HUES48 (cell line): ENCODE results near the gene ADSS1.

Source experiments
- H3K27ac ChIP-seq: one replicate; pipeline ENCODE4 v1.7.0; 2013; ENCODE audit warnings: low read depth, low read length, inconsistent platforms
- H3K27me3 ChIP-seq: 2 replicates; pipeline ENCODE4 v1.6.1; 2013; ENCODE audit warnings: mild to moderate bottlenecking, low read length; ENCODE audit not compliant: control insufficient read depth, insufficient read depth
- H3K36me3 ChIP-seq: 2 replicates; pipeline ENCODE4 v1.6.1; 2013; ENCODE audit warnings: low read length; ENCODE audit not compliant: control insufficient read depth, insufficient read depth
- H3K4me1 ChIP-seq: 2 replicates; pipeline ENCODE4 v1.6.1; 2013; ENCODE audit warnings: mild to moderate bottlenecking, low read length; ENCODE audit not compliant: control insufficient read depth, insufficient read depth
- H3K4me3 ChIP-seq: 2 replicates; pipeline ENCODE4 v1.5.1; 2013; ENCODE audit warnings: mild to moderate bottlenecking, low read depth, low read length
- H3K9ac ChIP-seq: 2 replicates; pipeline ENCODE4 v1.6.1; 2013; ENCODE audit warnings: mild to moderate bottlenecking, low read depth, low read length, moderate library complexity
- H3K9me3 ChIP-seq: 2 replicates; pipeline ENCODE4 v1.6.1; 2013; ENCODE audit warnings: low read length; ENCODE audit not compliant: control insufficient read depth, insufficient read depth

ADSS1 gene

DNA sequence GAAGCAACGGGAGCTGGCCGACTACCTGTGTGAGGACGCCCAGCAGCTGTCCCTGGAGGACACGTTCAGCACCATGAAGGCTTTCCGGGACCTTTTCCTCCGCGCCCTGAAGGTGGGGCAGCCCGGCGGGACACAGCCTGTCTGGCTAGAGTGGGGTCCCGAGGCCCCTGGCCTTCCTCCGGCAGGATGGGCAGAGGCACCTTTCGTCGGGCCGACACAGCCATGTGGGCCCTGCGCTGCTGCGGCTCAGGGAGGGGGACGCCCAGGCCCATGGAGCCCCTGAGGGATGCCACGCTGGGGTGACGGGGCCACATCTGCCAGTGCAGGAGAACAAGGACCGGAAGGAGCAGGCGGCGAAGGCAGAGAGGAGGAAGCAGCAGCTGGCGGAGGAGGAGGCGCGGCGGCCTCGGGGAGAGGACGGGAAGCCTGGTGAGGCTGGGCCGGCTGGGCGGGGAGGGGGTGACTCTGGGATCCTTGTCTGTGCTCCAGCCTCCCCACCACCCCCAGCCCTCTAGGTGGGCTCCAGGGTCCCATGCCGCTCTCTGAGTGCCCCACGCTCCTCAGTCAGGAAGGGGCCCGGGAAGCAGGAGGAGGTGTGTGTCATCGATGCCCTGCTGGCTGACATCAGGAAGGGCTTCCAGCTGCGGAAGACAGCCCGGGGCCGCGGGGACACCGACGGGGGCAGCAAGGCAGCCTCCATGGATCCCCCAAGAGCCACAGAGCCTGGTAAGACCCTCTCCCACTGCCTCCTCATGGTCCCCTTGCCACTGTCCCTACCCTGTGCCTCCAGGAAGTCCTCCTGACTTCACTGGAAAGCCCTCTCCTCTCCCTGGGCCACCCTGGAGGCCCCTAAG lies 10.9 kb upstream of the ADSS1 start:
- Histone ChIP-seq H3K9ac (no peak overlapping the region), H3K27me3 (no peaks in the 10 kb centered on the region), H3K36me3 (peaks cover 49% of the 10 kb centered on the region)

DNA sequence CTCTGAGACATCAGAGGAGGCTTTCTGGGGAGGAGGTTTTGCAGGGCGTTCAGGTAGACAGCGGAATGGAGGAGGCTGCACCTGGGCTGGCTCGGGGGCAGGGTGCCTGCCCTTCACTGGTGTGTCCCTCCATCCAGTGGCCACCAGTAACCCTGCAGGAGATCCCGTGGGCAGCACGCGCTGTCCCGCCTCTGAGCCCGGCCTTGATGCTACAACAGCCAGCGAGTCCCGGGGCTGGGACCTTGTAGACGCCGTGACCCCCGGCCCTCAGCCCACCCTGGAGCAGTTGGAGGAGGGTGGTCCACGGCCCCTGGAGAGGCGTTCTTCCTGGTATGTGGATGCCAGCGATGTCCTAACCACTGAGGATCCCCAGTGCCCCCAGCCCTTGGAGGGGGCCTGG lies 10.0 kb upstream of the ADSS1 start:
- no peaks in the 10 kb centered on the region for H3K9me3 ChIP-seq
- H3K27me3 ChIP-seq, result no peaks in the 10 kb centered on the region
- no peaks in the 10 kb centered on the region for H3K4me1 ChIP-seq
- peaks cover 49% of the 10 kb centered on the region for H3K36me3 ChIP-seq
- H3K4me3 ChIP-seq, result no peak overlapping the region
- no peak overlapping the region for H3K9ac ChIP-seq
- no peak overlapping the region for H3K27ac ChIP-seq

More for the DNA sequence above, 10.9 kb upstream of the ADSS1 start:
- no peaks in the 10 kb centered on the region for H3K4me1 ChIP-seq
- H3K4me3 ChIP-seq, result no peak overlapping the region
- H3K9me3 ChIP-seq, result no peaks in the 10 kb centered on the region
- no peak overlapping the region for H3K27ac ChIP-seq

DNA sequence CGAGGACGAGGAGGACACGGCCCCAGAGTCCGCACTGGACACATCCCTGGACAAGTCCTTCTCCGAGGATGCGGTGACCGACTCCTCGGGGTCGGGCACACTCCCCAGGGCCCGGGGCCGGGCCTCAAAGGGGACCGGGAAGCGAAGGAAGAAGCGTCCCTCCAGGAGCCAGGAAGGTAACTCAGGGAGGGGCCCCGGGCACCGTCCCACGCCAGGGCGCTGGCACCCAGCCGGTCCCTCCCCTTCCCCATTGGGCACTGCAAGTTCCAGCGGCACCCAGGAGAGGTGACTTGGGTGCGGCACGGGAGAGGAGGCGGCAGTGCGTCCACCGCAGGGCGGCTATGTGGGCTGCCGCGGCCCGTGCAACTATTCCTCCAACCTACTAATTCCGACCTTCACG lies 9.3 kb upstream of the ADSS1 start:
- Histone ChIP-seq H3K9ac (no peak overlapping the region), H3K27me3 (no peaks in the 10 kb centered on the region), H3K9me3 (no peaks in the 10 kb centered on the region), H3K27ac (no peak overlapping the region), H3K4me1 (no peaks in the 10 kb centered on the region), H3K4me3 (no peak overlapping the region), H3K36me3 (peaks cover 49% of the 10 kb centered on the region)

DNA sequence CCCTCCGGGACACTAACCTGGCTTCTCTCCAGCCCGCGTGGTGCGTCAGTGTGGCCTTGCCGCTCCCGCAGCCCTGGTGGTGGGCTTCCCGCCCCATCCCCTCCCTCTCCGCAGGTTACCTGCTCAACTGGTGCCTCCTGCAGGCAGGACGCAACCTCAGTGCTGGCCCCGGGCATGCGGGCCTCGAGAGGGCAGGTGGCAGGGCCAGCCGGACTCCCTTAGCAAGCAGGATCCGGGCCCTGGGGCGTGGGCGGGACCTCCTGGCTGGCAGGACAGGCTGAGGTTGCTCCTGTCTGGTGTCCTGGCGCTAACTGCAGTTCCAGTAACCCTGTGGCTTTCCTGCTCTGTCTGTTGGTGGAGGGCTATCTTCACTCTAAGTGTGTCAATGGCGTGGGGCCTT lies 8.6 kb upstream of the ADSS1 start:
- Histone ChIP-seq H3K4me1 (no peaks in the 10 kb centered on the region), H3K36me3 (peaks cover 46% of the 10 kb centered on the region), H3K27ac (no peak overlapping the region)

DNA sequence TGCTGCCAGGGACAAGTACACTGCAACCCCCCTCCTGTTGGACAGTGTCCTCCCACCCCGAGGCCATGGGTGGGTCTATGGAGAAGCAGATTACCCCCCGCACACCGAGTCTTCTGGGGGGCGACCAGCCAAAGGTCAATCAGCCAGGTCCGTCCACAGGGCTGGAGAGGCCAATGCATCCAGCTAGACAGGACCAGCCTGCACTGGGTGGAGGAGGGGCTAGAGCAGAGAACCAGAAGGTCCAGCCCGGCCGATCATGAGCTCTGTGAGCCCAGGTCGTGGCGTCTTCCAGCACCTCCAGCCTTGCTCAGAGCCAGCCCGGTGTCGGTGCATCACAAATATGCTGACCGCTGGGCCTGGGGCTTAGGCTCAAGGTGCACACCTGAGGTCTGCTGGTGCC lies 8.2 kb upstream of the ADSS1 start:
- H3K36me3 ChIP-seq, result peaks cover 42% of the 10 kb centered on the region
- H3K27ac ChIP-seq, result no peak overlapping the region
- no peak overlapping the region for H3K4me3 ChIP-seq
- H3K4me1 ChIP-seq, result no peaks in the 10 kb centered on the region
- H3K9ac ChIP-seq, result no peak overlapping the region
- no peaks in the 10 kb centered on the region for H3K27me3 ChIP-seq
- H3K9me3 ChIP-seq, result no peaks in the 10 kb centered on the region

More for the DNA sequence above, 8.6 kb upstream of the ADSS1 start:
- Histone ChIP-seq H3K4me3 (no peak overlapping the region), H3K9ac (no peak overlapping the region), H3K27me3 (no peaks in the 10 kb centered on the region), H3K9me3 (no peaks in the 10 kb centered on the region)

DNA sequence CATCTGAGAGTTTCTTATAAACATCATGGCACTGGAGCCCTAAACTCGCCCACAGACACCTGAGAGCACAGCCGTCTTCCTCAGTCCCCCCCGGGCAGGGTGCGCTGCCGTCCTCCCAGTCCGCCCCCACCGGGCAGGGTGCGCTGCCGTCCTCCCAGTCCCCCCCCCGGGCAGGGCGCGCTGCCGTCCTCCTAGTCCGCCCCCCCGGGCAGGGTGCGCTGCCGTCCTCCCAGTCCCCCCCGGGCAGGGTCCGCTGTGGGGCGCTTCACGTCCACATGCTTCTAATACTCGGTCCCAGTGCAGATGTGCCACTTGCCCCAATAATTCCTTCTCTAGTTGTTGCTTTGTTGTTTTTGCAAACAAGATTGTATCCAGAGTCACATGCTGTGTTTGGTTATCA lies 6.9 kb upstream of the ADSS1 start:
- H3K4me1 ChIP-seq, result no peaks in the 10 kb centered on the region
- no peaks in the 10 kb centered on the region for H3K27me3 ChIP-seq
- no peaks in the 10 kb centered on the region for H3K9me3 ChIP-seq
- peaks cover 32% of the 10 kb centered on the region for H3K36me3 ChIP-seq
- H3K9ac ChIP-seq, result no peak overlapping the region
- no peak overlapping the region for H3K27ac ChIP-seq
- H3K4me3 ChIP-seq, result no peak overlapping the region

DNA sequence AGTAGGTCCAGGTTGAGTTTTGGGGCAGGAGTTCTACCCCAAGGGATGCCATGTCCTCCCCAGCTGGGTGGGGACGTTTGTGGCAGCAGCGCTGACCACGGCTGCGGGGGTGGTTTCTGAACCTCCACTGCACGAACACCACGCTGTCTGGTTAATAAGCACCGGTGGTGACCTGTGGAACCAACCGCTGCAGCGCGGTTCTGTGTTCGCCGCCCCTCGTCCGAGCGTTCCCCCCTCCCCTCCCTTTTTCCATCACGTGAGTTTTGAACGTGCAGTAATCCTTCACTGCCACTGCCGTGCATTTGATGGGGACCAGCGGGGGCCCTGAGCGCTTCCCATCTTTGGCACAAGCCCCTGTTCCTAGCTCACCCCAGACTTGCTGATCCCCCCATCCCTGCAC lies 6.4 kb upstream of the ADSS1 start:
- H3K9ac ChIP-seq, result no peak overlapping the region
- no peak overlapping the region for H3K27ac ChIP-seq
- peaks cover 28% of the 10 kb centered on the region for H3K36me3 ChIP-seq
- H3K4me1 ChIP-seq, result no peaks in the 10 kb centered on the region
- no peaks in the 10 kb centered on the region for H3K9me3 ChIP-seq
- no peaks in the 10 kb centered on the region; the same call in none of the 2 replicates for H3K27me3 ChIP-seq
- no peak overlapping the region for H3K4me3 ChIP-seq

DNA sequence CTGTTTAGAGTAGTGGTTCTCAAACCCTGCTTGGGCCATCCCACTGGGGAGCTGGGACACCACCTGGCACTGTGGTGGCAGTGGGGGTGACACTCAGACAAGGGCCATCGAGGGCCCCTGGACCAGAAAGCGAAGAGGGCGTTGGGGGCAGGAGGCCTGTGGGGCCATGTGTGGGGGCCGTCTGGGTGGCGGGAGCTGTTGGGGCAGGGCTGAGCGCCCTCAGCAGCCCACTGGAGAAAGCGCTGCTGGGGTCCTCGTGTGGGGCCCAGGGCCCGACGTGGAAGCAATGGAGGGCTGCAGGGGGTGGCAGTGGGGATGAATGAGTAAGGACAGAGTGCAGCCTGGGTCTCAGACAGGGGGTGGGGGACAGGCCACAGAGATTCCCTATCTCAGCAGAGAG lies 5.9 kb upstream of the ADSS1 start:
- Histone ChIP-seq H3K4me3 (no peak overlapping the region), H3K27me3 (no peaks in the 10 kb centered on the region; the same call in none of the 2 replicates), H3K36me3 (peaks cover 23% of the 10 kb centered on the region), H3K9me3 (no peaks in the 10 kb centered on the region), H3K27ac (no peak overlapping the region), H3K4me1 (no peaks in the 10 kb centered on the region), H3K9ac (no peak overlapping the region)

DNA sequence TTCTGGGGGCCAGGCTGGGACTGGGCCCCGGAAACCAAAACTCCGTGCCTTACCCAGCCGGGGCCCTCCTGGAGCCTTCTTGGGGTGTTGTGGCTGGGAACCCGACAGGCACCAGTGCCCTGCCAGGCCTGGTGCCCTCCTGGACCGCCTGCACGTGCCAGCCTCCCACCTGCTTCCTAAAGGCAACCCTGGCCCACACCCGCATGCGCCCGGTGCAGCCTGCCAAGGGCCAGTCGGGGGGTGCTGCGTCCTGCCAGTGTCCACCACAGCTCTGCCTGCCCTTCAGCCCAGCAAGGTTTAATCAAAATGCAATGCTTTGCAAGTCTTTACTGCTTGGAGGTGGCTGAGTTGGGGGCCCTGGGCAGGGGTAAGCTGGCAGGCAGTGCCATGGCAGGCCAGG lies 5.2 kb upstream of the ADSS1 start:
- no peak overlapping the region for H3K27ac ChIP-seq
- no peaks in the 10 kb centered on the region; the same call in none of the 2 replicates for H3K27me3 ChIP-seq
- H3K36me3 ChIP-seq, result peaks cover 17% of the 10 kb centered on the region
- no peaks in the 10 kb centered on the region for H3K9me3 ChIP-seq
- no peak overlapping the region for H3K4me3 ChIP-seq
- no peaks in the 10 kb centered on the region for H3K4me1 ChIP-seq
- no peak overlapping the region for H3K9ac ChIP-seq

DNA sequence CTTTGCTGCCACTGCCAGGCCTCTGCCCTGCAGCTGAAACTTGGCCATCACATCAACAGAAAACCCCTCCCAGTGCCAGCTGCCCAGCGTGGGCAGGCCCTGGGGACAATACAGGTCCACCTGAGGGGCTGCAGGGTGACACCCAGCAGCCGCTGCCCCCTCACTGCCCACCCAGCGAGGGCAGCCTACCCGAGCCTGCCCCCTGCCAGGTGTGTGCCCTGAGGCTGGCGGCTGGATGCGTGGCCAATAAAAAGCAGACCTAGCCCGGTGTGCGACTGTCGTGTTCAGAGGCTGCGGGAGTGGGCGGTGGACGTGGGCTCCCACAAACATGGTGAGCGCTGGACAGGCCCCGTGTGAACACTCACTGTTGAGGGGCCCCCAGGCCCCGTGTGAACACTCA lies 4.7 kb upstream of the ADSS1 start:
- Histone ChIP-seq H3K9ac (no peak overlapping the region), H3K4me1 (no peaks in the 10 kb centered on the region), H3K27ac (no peak overlapping the region), H3K27me3 (no peaks in the 10 kb centered on the region; the same call in none of the 2 replicates), H3K9me3 (no peaks in the 10 kb centered on the region), H3K4me3 (no peak overlapping the region), H3K36me3 (peaks cover 13% of the 10 kb centered on the region)

DNA sequence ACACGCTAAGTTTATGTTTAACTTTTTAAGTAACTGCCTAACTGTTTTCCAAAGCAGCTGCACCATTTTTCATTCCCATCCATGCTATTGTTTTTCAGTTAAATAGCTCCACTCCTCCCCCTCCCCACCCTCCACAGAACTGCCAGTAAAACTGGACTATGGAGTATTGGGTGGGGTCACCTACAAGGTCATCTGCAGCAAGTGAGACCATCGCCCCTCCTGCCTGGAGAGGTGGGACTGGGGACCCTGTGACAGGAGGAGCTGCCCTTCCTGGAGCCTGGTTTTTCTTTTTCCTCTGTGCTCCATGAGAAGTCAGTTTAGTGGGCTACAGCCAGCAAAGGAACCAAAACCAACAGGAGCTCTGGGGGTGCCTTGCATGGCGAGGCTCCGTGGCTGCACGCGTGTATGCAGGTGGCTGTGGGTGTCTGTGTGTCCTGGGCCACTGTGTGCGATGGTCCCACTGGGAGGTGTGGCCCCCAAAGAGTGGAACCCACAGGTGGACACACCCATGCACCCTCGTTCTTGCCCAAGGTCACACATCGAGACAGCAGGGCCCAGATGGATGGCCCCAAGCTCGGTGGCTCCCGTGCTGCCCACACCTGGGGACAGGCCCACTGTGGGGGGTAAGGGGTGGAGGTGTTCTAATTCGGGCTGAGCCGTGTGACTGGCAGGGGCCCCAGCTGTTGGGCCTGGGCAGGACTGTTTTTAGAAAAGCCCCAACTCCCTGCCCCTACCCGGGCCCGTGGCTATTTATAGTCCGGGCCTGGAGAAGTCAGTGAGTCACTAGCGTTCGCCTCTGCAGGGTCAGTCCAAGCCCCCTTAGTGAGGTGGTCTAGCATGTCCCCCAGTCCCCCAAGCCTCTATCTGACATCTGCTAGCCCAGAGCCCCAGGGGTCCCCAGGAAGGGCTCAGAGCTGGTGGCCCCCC lies 2.3 kb upstream of the ADSS1 start:
- no peak overlapping the region for H3K4me3 ChIP-seq
- H3K9ac ChIP-seq, result no peak overlapping the region
- no peak overlapping the region for H3K27ac ChIP-seq

More for the DNA sequence above, 2.3 kb upstream of the ADSS1 start:
- Histone ChIP-seq H3K36me3 (no peaks in the 10 kb centered on the region), H3K27me3 (no peaks in the 10 kb centered on the region; the same call in none of the 2 replicates), H3K4me1 (peaks cover 11% of the 10 kb centered on the region; the same call in 1 of the 2 replicates), H3K9me3 (no peaks in the 10 kb centered on the region)
